ENCODE results near the gene HDAC9. TPM values are rescaled to one million over a fixed set of nuclear protein-coding genes. Genes with fewer than 3 reads are reported as not detected.

The HDAC9 gene
- polyA plus RNA-seq, 1 experiment = 2.1 TPM

GRCh38 chr7:18550574-18550973 lies 55.0 kb downstream of the HDAC9 start:
- POLR2A ChIA-PET = no interaction called here
- H3K9me3 ChIP-seq (ENCODE audit: control insufficient read depth, insufficient read depth, low read length) = no peaks in the 10 kb centered on the region
- CTCF ChIA-PET = no interaction called here
- no peak for DNase-seq (ENCODE audit: low read depth, low spot score)
- no peak overlapping the region for H3K27ac ChIP-seq (ENCODE audit: low read depth, low read length)
- no peaks in the 10 kb centered on the region for H3K27me3 ChIP-seq (ENCODE audit: control insufficient read depth, insufficient read depth, low read length)
- no peak overlapping the region for H3K4me3 ChIP-seq (ENCODE audit: low read depth, low read length)
- TF ChIP-seq, protein P1, sequence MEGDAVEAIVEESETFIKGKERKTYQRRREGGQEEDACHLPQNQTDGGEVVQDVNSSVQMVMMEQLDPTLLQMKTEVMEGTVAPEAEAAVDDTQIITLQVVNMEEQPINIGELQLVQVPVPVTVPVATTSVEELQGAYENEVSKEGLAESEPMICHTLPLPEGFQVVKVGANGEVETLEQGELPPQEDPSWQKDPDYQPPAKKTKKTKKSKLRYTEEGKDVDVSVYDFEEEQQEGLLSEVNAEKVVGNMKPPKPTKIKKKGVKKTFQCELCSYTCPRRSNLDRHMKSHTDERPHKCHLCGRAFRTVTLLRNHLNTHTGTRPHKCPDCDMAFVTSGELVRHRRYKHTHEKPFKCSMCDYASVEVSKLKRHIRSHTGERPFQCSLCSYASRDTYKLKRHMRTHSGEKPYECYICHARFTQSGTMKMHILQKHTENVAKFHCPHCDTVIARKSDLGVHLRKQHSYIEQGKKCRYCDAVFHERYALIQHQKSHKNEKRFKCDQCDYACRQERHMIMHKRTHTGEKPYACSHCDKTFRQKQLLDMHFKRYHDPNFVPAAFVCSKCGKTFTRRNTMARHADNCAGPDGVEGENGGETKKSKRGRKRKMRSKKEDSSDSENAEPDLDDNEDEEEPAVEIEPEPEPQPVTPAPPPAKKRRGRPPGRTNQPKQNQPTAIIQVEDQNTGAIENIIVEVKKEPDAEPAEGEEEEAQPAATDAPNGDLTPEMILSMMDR (IDR thresholded peaks at IDR 0.05; ENCODE audit: low read depth, low read length) = no peak

- Histone ChIP-seq H3K9me3 (ENCODE audit: control insufficient read depth, insufficient read depth, low read length) (no peaks in the 10 kb centered on the region), H3K4me3 (ENCODE audit: low read depth, low read length) (no peak overlapping the region), H3K27me3 (ENCODE audit: control insufficient read depth, insufficient read depth, low read length) (no peaks in the 10 kb centered on the region), H3K27ac (ENCODE audit: low read depth, low read length) (no peak overlapping the region)
- POLR2A ChIA-PET = no interaction called here
- DNase-seq (ENCODE audit: low read depth, low spot score) = no peak
- CTCF ChIA-PET = no interaction called here
- TF ChIP-seq, protein P1 (IDR thresholded peaks at IDR 0.05; ENCODE audit: low read depth, low read length) = no peak
Observed at GRCh38 chr7:18552316-18552916, 56.9 kb downstream of the HDAC9 start.

DNA sequence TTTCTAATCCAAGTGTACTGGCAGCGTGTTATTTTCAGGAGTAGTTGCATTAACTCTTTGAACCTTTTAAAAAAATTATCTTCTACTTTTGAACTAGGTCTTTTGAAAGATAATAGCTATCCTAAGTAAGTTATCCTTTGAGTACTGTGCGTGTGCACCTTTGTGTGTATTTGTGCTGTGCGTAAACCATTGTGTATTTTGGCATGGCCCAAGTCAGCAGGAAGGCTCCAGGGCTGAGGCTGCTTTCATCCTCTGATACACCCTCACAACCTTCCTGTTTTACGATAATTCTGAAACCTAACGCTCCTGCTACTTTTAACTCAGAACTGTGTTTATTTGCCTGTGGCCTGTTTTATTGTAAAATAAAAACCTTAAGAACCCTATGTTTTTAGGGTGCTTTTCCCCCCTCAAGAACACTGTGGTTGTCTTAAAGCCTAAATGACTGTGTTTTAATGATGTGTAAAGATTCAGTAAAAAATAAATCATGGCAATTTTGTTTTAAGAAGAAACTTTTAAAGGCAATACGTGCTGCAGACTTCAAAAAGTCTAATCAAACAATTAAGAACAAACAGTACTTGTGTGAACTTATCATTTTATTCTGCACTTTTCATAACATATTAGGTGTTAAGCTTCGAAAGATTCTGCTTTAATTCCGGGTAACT lies 57.5 kb downstream of the HDAC9 start:
- ChIA-PET CTCF (no interaction called here), POLR2A (no interaction called here)
- no peak for DNase-seq (ENCODE audit: low read depth, low spot score)
- Histone ChIP-seq H3K9me3 (ENCODE audit: control insufficient read depth, insufficient read depth, low read length) (no peaks in the 10 kb centered on the region), H3K4me3 (ENCODE audit: low read depth, low read length) (no peak overlapping the region), H3K27ac (ENCODE audit: low read depth, low read length) (no peak overlapping the region), H3K27me3 (ENCODE audit: control insufficient read depth, insufficient read depth, low read length) (no peaks in the 10 kb centered on the region)
- TF ChIP-seq, protein P1 (IDR thresholded peaks at IDR 0.05; ENCODE audit: low read depth, low read length) = no peak

- CTCF ChIA-PET = no interaction called here
- POLR2A ChIA-PET = no interaction called here
- no peak for DNase-seq (ENCODE audit: low read depth, low spot score)
Observed at GRCh38 chr7:18553605-18554003, 58.1 kb downstream of the HDAC9 start.

DNA sequence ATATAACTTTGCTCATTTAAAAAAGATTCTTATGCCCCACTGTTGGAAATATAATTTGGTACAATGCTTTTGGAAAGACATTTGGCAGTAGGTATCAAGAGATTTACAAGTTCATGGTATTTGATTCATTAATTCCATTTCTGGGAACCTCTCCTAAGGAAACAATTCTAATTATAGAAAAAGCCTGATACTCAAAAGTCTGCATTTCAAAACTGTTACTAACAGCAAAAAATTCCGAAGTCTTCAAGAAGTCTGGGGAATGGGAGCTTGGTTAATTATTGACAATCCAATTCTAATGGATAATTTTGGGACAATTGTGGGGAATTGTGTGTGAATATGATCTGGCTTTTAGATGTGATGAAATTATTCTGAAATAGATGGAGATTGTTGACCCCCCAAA lies 59.6 kb downstream of the HDAC9 start:
- DNase-seq (ENCODE audit: low read depth, low spot score) = no peak
- ChIA-PET POLR2A (no interaction called here), CTCF (no interaction called here)

More at GRCh38 chr7:18553605-18554003, 58.1 kb downstream of the HDAC9 start:
- Histone ChIP-seq H3K4me3 (ENCODE audit: low read depth, low read length) (no peak overlapping the region), H3K27me3 (ENCODE audit: control insufficient read depth, insufficient read depth, low read length) (no peaks in the 10 kb centered on the region), H3K9me3 (ENCODE audit: control insufficient read depth, insufficient read depth, low read length) (no peaks in the 10 kb centered on the region), H3K27ac (ENCODE audit: low read depth, low read length) (no peak overlapping the region)
- TF ChIP-seq, protein P1 (IDR thresholded peaks at IDR 0.05; ENCODE audit: low read depth, low read length) = no peak

More for the DNA sequence above, 59.6 kb downstream of the HDAC9 start:
- Histone ChIP-seq H3K9me3 (ENCODE audit: control insufficient read depth, insufficient read depth, low read length) (no peaks in the 10 kb centered on the region), H3K27ac (ENCODE audit: low read depth, low read length) (no peak overlapping the region), H3K4me3 (ENCODE audit: low read depth, low read length) (no peak overlapping the region), H3K27me3 (ENCODE audit: control insufficient read depth, insufficient read depth, low read length) (no peaks in the 10 kb centered on the region)
- TF ChIP-seq, protein P1 (IDR thresholded peaks at IDR 0.05; ENCODE audit: low read depth, low read length) = no peak

Data from AG04450 (cell line).